ENCODE data around the gene FGF12.

DNA sequence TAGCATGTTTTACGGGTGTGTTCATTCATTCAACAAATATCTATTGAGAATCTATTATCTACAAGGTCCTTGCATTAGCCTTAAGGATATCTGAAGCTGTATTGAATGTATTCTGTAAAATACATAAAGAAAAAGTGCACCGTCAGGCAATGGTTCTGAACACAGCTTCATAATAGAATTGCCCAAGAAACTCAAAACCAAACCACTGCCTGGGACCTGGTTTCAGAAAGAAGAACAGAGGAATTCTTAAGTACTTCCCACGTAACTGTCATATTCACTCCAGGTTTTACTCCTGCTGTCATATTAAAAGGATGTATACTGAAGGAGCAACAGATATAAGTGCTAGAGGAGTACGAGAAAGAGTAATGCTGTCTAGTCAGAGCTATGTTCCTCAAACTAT, 115.9 kb downstream of the FGF12 start:
- TF ChIP-seq, protein P1, sequence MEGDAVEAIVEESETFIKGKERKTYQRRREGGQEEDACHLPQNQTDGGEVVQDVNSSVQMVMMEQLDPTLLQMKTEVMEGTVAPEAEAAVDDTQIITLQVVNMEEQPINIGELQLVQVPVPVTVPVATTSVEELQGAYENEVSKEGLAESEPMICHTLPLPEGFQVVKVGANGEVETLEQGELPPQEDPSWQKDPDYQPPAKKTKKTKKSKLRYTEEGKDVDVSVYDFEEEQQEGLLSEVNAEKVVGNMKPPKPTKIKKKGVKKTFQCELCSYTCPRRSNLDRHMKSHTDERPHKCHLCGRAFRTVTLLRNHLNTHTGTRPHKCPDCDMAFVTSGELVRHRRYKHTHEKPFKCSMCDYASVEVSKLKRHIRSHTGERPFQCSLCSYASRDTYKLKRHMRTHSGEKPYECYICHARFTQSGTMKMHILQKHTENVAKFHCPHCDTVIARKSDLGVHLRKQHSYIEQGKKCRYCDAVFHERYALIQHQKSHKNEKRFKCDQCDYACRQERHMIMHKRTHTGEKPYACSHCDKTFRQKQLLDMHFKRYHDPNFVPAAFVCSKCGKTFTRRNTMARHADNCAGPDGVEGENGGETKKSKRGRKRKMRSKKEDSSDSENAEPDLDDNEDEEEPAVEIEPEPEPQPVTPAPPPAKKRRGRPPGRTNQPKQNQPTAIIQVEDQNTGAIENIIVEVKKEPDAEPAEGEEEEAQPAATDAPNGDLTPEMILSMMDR (IDR thresholded peaks at IDR 0.05): no peak
- TF ChIP-seq POLR2A (IDR thresholded peaks at IDR 0.05): no peak
